NCI-H510A treated with DMSO at 0.1 percent for 48 hours (cell line): ENCODE results near the gene C4BPB.

Source experiments
- DNase-seq: peaks from one replicate; lab custom pipeline; 2025; lab: John Stamatoyannopoulos, UW

The C4BPB gene

GRCh38 chr1:207084701-207085180, 3.9 kb upstream of the C4BPB start:
- peak; percentile 65 for DNase-seq

DNA sequence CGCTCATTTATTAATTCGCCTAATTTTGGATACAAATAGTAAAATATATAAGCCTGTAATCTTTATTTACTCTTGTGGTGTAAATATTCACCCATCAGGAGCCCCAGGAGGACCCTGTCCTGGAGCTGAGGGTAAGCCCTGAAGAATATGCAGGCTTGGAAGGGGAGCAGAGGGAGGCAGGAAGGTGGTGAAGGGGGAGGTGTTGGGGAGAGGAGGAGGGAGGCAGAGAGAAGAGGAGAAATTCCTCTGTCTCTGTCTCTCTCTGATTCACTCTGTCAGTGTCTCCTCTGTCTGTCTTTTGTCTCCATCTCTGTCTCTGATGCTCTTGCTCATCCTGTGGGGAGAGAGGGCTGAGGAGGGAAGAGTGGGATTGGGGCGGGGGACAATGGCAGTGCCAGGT, 2.8 kb upstream of the C4BPB start:
- DNase-seq, result no peak

GRCh38 chr1:207088161-207088560, 499 bp upstream of the C4BPB start:
- DNase-seq, result no peak

DNA sequence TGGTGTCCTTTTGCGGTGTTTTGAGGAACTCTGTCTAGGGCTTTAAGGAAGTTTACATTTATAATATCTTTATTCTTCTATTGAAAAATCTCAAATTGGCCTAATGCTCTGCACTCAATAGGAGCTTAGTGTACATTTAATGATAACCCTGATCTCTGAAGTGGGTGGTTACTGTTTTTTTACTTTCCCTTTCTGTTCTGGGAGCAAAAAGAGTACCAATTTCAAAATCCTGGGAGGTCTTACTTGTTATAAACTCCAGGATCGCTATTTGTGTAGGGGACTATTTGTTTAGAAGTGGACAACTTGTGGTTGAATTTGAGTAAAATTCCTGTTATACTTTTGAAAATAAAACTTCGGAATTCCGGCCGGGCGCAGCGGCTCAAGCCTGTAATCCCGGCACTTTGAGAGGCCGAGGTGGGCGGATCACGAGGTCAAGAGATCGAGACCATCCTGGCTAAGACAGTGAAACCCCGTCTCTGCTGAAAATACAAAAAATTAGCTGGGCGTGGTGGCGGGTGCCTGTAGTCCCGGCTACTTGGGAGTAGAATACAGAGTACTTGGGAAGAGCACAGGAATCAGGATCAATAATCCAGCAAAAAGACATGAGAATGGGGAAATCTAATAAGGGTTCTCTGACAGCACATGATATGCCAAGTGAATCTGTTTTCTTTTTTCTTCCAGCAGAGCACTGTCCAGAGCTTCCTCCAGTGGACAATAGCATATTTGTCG, 1.1 kb downstream of the C4BPB start:
- DNase-seq, result no peak

DNA sequence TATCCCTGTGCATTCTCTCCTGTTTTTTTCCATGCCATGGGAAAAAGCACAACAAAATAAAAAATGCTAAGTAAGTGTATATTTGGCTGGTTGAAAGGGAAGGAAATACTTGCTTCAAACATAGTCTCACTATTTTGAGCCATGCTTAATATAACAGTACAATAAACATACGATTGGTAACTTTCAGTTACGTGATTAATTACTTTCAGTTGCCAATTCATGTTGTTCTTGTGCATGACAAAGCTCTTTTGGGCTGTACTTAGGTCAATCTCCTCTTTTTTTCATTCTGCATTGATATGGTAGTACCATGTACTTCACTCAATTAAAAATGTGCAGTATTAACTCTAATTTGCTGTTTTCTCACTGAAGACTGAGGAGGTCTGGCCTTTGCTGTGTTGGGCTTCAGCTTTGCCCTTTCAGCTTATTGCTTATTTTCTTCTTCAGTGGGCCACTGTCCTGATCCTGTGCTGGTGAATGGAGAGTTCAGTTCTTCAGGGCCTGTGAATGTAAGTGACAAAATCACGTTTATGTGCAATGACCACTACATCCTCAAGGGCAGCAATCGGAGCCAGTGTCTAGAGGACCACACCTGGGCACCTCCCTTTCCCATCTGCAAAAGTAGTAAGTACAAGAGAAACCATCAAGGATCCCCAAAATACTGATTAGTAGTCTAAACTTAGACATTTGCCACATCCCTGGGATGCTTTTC, 2.7 kb downstream of the C4BPB start:
- DNase-seq, result no peak

- no peak for DNase-seq
Measured at GRCh38 chr1:207093944-207094343, 5.3 kb downstream of the C4BPB start.

GRCh38 chr1:207097871-207098324, 9.2 kb downstream of the C4BPB start:
- no peak for DNase-seq

GRCh38 chr1:207101720-207102119, 13.1 kb downstream of the C4BPB start:
- DNase-seq, result no peak

DNA sequence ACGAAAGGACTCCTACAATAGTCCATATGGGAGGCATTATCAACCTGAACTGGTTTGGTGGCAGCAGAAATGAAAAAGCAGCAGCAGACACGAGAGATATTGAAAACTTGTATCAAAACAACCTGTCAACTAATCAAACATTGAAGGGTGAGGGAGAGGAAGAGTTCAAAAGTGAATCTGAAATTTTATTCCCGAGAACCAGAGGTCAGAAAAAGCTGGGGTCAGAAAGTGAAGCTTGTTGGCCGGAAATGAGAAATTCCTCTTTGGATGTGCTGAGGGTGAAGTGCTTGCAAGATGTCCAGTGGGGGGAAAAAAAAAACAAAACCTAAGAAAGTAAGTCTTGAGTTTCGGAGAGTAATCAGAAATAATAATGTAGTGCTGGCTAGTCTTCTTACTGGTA, 13.5 kb downstream of the C4BPB start:
- DNase-seq, result no peak

DNA sequence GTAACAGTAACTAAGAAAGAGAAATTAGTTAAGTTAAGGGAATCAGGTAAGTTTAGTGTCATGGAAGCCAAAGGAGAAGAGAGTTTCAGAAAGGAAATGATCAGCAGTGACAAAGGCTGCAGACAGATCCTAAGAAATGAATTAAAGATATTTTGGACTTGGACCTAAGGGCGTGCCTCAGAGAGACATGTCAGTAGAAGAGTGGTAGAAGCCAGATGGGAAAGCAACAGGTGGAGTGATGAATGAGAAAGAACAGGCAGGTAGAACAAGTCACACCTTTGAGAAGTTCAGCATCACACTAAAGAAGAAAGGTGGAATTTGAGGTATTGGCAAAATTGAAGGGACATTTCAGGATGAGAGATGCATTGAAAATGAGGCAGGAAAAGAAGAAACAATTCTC, 14.0 kb downstream of the C4BPB start:
- DNase-seq, result no peak

- no peak for DNase-seq
Measured at GRCh38 chr1:207103892-207104373, 15.3 kb downstream of the C4BPB start, which contains the start of gene C4BPA. C4BPA (plus strand) TSS chr1:207104233; CDS start chr1:207113026, 8,793 bp downstream.

GRCh38 chr1:207109004-207109403, 20.3 kb downstream of the C4BPB start:
- no peak for DNase-seq

GRCh38 chr1:207112616-207113296, 24.1 kb downstream of the C4BPB start:
- DNase-seq, result no peak

- no peak for DNase-seq
Measured at GRCh38 chr1:207115269-207115668, 26.6 kb downstream of the C4BPB start.

DNA sequence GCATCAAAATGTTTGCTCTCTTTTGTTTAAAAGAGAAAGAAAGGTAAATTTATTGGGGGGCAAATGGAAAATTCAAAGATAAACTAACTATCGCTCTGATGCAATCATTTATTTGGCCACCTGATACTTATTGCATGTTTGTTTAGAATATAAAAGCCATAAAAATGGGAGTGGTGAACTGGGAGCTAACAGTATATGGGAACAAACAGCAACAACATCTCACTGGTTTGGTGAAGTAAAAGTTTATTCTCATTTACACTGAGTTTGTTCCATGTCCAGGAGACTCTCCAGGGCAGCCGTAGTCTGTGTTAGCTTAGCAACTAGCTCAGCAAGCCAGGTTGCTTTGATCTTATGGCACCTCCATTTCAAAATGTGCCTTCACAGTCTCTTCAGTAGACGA, 35.7 kb downstream of the C4BPB start:
- DNase-seq, result no peak

DNA sequence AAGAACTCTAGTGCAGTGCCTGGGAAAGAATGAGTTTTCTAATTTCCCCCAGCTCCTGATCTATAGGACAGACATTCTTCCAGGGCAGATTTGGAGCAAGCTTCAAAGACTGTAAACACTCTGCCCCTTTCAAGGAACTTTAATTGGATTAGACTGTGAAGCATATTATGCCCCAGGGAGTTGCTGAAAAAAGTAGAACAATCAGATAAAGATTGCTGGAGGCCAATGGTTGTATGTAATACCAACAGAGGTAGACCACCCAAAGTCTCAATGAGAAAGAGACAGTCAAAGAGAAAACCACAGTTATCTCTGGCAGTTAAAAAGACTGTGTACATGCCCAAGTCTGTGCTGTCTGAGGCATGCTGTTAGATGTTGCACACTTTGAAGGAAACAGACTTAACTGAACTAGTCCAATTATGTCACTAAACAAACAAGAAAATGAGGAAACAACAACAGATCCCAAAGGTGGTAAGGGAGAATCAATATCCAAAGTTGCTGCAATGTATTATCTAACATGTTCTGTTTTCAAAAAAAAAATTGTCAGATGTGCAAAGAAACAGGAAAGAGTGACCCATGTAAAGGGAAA, 39.8 kb downstream of the C4BPB start:
- DNase-seq, result no peak

DNA sequence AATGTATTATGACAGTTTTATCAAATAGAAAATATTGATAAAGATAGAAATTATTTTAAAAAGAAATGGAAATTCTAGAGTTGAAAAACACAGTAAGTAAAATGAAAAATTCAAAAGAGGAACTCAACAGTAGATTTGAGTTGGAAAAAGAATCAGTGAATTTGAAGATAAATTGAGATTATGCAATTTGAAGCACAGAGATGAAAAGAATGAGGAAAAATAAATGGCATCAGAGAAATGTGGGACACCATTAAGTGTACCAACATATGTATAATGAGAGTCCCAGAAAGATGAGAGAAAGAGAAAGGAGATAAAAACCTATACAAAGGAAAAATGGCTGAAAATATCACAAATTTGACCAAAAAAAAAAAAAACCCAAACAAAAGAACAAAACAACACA, 40.4 kb downstream of the C4BPB start:
- DNase-seq, result no peak

DNA sequence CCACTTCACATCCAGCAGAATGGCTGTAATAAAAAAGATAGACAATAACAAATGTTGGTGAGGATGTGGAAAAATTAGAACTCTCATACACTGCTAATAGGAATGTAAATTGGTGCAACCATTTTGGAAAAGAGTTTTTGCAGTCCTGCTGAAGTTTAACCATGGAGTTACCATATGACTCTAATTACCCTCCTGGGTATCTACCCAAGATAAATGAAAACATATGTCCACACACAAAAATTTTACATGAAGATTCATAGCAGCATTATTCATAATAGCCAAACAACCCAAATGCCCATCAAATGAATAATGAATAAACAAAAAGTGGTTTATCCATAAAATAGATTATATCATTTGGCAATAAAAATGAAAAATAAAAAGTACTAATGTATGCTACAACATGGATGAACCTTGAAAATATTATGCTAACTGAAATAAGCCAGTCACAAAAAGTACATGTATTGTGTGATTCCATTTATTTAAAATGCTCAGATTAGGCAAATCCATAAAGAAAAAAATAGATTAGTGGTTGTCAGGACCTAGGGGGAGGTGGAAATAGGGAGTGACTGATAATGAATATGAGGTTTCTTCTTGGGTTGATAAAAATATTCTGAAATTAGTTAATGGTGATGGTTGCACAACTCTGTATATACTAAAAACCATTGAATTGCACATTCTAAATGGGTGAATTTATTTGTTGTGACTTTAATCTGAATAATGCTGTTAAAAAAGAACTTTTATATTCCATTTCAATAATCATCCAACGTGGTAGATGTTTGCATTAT, 41.8 kb downstream of the C4BPB start:
- DNase-seq, result no peak

DNA sequence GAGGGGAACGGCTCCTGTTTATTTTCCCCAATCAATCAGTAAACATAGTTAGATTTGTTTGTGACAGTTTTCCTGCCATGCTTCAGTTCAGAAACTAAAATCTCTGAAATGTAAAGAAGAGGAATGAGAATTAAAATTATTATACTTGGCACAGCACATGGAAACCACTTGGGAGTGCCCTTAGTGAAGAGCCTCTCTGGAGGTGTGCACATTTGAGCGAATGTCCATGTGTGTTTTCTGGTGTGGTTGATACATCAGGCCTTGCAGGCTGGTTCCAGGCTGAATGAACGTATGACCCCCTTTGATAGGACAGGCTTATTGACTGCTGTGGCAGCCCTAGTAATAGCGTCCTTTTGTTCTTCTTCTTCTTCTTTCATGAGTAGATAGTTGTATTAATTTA, 42.5 kb downstream of the C4BPB start:
- DNase-seq, result no peak

DNA sequence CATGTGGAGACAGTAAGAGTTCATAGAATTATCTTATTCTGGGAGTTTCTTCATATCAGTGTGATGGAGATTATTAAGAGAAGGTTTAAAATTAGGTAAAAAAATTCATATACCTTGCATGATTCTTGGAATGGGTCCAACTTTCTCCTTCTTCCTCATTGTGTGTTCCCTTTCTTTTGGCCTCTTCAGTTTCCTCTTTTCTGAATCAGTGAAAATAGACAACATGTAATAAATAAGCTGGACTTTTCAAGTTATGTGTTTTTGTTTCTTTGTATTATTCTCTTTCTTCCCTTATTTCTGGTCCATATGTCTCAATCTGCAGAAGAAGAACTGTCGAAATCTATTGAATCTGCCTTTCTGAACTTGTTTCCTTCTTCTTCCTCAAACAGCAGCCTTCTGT, 45.9 kb downstream of the C4BPB start:
- no peak for DNase-seq

DNA sequence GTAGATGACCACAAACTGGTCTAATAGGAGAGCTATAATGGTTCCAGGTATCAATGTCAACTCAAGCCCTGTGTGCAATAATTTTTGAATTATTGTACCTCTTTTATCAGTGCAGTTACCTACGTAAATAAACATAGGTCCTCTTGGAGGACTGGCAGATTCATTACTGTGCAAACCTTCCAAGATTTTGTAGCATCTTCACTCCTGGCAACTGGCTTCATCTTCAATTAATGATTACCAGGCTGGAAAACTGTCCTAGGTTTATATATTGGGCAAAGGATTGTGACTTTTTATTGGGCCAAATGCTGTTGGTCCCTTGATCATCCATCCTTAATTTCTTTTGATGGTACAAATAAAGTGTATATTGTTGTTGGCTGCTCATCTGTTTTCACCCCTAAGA, 51.0 kb downstream of the C4BPB start:
- no peak for DNase-seq
